Tibial artery (tissue), 4 donors: Measurements from ENCODE around the gene PRDM16.

Experiments used
- DNase-seq, 2 donors: peaks; one replicate each; pipeline ENCODE4 v3.0.0-alpha.2; 2019
- H3K27ac ChIP-seq, 2 donors: fragments of 200-600 bp; sonication (generic) in 1 of 2; 1 replicate in 1 of 2; 2 replicates in 1 of 2; pipeline ENCODE4 v1.5.1; 2018 to 2019; ENCODE audit warnings: mild to moderate bottlenecking in 1 of 2
- H3K27me3 ChIP-seq, 2 donors: fragments of 200-600 bp; sonication (generic) in 1 of 2; one replicate each; pipeline versions ENCODE4 v1.5.1 to v1.6.0; 2016 to 2019
- H3K36me3 ChIP-seq, 3 donors: fragments of 200-600 bp; sonication (generic) in 2 of 3; one replicate each; pipeline ENCODE4 v1.5.1; 2016 to 2019; ENCODE audit warnings: mild to moderate bottlenecking in 2 of 3
- H3K4me1 ChIP-seq, 4 donors: fragments of 200-600 bp; sonication (generic) in 2 of 4; 1 replicate in 3 of 4; 2 replicates in 1 of 4; pipeline ENCODE4 v1.5.1; 2016 to 2019
- H3K4me3 ChIP-seq, 2 donors: fragments of 200-600 bp; sonication (generic) in 1 of 2; 1 replicate in 1 of 2; 2 replicates in 1 of 2; pipeline ENCODE4 v1.5.1; 2018 to 2019; ENCODE audit warnings: mild to moderate bottlenecking in 2 of 2
- H3K9me3 ChIP-seq, 3 donors: fragments of 200-600 bp; sonication (generic) in 1 of 3; one replicate each; pipeline ENCODE4 v1.5.1; 2016 to 2019
- CTCF ChIP-seq, 2 experiments: fragments of 200-600 bp in 1 of 2; fragments of 450-650 bp in 1 of 2; IDR thresholded peaks; one replicate each; pipeline ENCODE4 v1.5.1; 2017 to 2019; ENCODE audit warnings: antibody characterized with exemption in 2 of 2, mild to moderate bottlenecking in 1 of 2, moderate library complexity in 1 of 2
- intact Hi-C: fragments of 100-400 bp; cut with DNase I; formaldehyde crosslinking; loops from one replicate; pipeline ENCODE4 v1.15.0; 2023; ENCODE audit warnings: low total_unique reads

Gene PRDM16

GRCh38 chr1:3132660-3133059, 63.7 kb downstream of the PRDM16 start:
- H3K9me3 ChIP-seq: no peaks in the 10 kb centered on the region
- peaks cover 0 to 100% (median 72%) of the 10 kb centered on the region in 4 donors for H3K4me1 ChIP-seq
- H3K4me3 ChIP-seq: no peak overlapping the region
- TF ChIP-seq CTCF (IDR thresholded peaks at IDR 0.05): no peak
- no peak for DNase-seq
- H3K27me3 ChIP-seq: no peaks in the 10 kb centered on the region
- no peaks in the 10 kb centered on the region for H3K36me3 ChIP-seq
- intact Hi-C loops: no loop called here
- H3K27ac ChIP-seq: peak overlapping the region; percentile 90

DNA sequence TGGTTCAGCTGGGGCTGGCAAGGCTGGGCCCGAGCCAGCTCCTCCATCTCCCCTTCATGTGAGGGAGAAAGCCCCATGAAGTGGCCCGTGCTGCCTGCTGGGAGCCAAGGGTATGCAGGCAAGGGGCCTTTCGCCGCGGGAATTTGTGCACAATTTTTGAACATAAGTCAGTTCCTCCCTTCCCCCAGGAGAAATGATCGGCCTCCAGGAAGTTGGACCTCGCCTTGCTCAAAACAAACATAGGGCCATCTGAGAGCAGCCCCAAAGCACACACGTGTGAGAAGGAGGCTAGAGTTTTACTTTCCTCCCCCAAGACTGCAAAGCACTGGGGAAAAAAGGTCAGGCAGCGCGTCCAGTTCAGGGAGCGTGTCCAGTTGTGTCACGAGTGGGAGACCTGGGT, 64.7 kb downstream of the PRDM16 start:
- Histone ChIP-seq H3K4me3 (no peak overlapping the region), H3K36me3 (no peaks in the 10 kb centered on the region), H3K27me3 (no peaks in the 10 kb centered on the region), H3K9me3 (no peaks in the 10 kb centered on the region), H3K27ac (peak overlapping the region; percentile 90), H3K4me1 (peaks cover 0 to 96% (median 64%) of the 10 kb centered on the region in 4 donors)
- intact Hi-C loops: no loop called here
- TF ChIP-seq CTCF (IDR thresholded peaks at IDR 0.05): no peak
- DNase-seq: no peak

DNA sequence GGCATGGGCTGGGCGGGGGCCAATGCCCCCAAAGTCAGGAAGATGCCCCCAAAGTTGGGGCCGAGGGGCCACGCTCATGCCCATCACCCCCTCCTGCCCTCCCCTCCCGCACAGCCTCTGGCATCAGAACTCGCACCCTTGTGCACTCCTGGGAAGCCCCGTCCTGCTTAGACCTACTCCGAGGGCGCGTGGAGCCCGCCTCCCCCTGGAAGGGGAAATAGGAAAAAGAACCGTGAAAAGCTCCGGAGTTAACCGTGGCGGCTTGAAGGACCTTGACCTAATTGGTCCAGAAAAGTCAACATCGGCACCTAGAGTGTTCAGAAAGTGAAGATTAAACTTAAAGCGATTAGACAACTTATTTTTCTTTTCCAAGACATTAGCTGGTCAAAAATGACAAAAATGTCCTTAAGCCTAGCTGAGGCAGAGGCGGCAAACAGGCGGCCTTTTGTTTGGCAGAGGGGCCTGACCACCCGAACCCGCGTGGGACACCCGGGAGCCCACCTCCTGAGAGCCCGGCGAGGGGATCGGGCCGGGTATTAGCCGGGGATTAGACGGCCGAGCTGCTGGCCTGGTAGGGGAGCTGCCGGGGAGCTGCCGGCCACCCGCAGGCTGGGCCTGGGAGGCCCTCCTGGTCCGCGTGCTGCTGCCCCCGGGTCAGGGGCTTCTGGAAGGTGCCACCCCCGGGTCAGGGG, 65.5 kb downstream of the PRDM16 start:
- H3K27me3 ChIP-seq: no peaks in the 10 kb centered on the region
- no peaks in the 10 kb centered on the region for H3K9me3 ChIP-seq
- H3K27ac ChIP-seq: peak overlapping the region; percentile 90
- H3K4me1 ChIP-seq: peaks cover 0 to 96% (median 62%) of the 10 kb centered on the region in 4 donors
- intact Hi-C loops: no loop called here
- no peak overlapping the region for H3K4me3 ChIP-seq
- TF ChIP-seq CTCF (IDR thresholded peaks at IDR 0.05): no peak
- DNase-seq: no peak
- H3K36me3 ChIP-seq: no peaks in the 10 kb centered on the region

DNA sequence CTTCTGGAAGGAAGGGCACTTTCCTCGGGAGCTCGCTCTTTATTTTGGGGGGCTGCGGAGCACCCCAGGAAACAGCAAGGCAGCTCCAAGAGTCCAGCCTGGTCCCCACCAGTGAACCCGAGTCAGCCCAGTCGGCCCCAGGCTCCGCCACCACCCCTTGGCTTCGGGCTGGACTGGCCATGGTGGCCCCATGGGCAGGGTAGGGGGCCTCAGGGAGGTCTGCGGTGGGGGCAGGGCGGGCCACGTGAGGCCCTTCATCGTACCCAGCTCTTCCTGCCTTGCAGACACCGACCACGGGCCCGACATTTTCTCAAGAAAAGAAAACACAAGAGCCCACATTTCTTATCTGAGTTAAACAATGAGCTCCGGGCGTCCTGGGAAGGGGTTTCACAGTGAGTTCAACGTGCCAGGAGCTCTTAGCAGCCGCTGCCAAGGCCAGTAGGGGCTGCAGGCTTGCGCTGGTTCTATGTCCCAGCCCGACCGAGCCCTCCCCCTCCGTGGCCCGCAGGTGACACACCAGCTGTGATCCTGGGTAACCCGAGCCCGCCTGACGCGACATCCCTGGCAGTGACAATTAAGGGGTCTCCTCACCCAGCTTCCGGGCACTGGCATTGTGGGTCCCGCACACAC, 66.2 kb downstream of the PRDM16 start:
- no peak for DNase-seq
- Histone ChIP-seq H3K27me3 (no peaks in the 10 kb centered on the region), H3K4me1 (peaks cover 0 to 96% (median 62%) of the 10 kb centered on the region in 4 donors)

GRCh38 chr1:3135744-3136455, 66.9 kb downstream of the PRDM16 start:
- Histone ChIP-seq H3K9me3 (no peaks in the 10 kb centered on the region), H3K27ac (peak overlapping the region; percentile 7 to 90), H3K4me1 (peaks cover 0 to 95% (median 60%) of the 10 kb centered on the region in 4 donors), H3K36me3 (no peaks in the 10 kb centered on the region), H3K4me3 (no peak overlapping the region), H3K27me3 (no peaks in the 10 kb centered on the region)
- intact Hi-C loops: no loop called here
- TF ChIP-seq CTCF (IDR thresholded peaks at IDR 0.05): no peak
- DNase-seq: no peak

More for the DNA sequence above, 66.2 kb downstream of the PRDM16 start:
- intact Hi-C loops: no loop called here
- TF ChIP-seq CTCF (IDR thresholded peaks at IDR 0.05): no peak
- peak overlapping the region; percentile 90 for H3K27ac ChIP-seq
- H3K36me3 ChIP-seq: no peaks in the 10 kb centered on the region
- no peak overlapping the region for H3K4me3 ChIP-seq
- no peaks in the 10 kb centered on the region for H3K9me3 ChIP-seq
